ENCODE data around the gene PCDHB14. TPM values are rescaled to one million over a fixed set of nuclear protein-coding genes. Genes with fewer than 3 reads are reported as not detected.
"Not testable (repeated sequence)": the region's sequence is repeated elsewhere in the genome, so short reads cannot be mapped to it uniquely, and the experiment has no call there.

The PCDHB14 gene
- total and polyA plus RNA-seq, 2 donors from 2014 or later: 2.0 to 6.2 TPM

DNA sequence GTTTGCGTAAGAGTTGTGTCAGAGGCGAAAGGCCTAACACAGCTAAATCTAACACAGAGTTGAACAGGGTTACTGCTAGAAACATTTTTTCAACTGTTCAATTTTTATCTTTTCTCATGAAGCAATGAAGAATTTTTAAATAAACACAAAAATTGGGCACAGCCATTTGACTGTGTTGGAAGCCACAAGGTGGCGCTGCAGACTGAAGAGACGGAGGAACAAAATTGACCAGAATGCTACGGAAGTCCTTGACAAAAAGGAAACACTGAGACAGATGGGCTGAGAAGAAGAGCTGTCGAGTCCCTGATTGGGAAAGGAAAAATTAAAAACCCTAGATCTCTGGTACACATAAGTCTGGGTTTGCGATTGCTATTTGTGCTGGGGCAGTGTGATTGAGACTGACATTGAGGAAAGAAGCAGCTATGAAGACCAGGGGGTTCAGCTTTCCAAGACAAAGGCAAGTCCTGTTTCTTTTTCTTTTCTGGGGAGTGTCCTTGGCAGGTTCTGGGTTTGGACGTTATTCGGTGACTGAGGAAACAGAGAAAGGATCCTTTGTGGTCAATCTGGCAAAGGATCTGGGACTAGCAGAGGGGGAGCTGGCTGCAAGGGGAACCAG lies 36.1 kb upstream of the PCDHB14 start, which contains the start of gene PCDHB9:
PCDHB9 (plus strand) TSS at position 265 of the 616 bp plus-strand sequence; CDS start at position 423, 158 bp downstream.
- H3K27ac ChIP-seq (ENCODE audit: low read depth in 2 of 2, low read length in 2 of 2): no peak within 1 kb of the TSS
- no peaks in the 10 kb centered on the region for H3K36me3 ChIP-seq (ENCODE audit: control insufficient read depth in 2 of 3, insufficient read depth in 3 of 3, low read length in 3 of 3)
- H3K9ac ChIP-seq (ENCODE audit: low read length in 3 of 3): no peak within 1 kb of the TSS
- H3K27me3 ChIP-seq (ENCODE audit: control insufficient read depth, insufficient read depth, low read length): no peaks in the 10 kb centered on the region
- H3K4me3 ChIP-seq (ENCODE audit: low read length in 3 of 3): peak within 1 kb of the TSS; percentile 16 to 50 (median 28)
- peaks cover 0 to 24% (median 16%) of the 10 kb centered on the region in 3 donors for H3K9me3 ChIP-seq (ENCODE audit: control insufficient read depth in 2 of 3, insufficient read depth in 1 of 3, low read length in 3 of 3)
- H3K4me1 ChIP-seq (ENCODE audit: control insufficient read depth in 2 of 3, insufficient read depth in 2 of 3, low read depth in 1 of 3, low read length in 3 of 3): no peaks in the 10 kb centered on the region
- DNase-seq (peak in 2 of 5 donors; percentile 17 to 28), FAIRE-seq (no peak)
- TF ChIP-seq, protein P1, sequence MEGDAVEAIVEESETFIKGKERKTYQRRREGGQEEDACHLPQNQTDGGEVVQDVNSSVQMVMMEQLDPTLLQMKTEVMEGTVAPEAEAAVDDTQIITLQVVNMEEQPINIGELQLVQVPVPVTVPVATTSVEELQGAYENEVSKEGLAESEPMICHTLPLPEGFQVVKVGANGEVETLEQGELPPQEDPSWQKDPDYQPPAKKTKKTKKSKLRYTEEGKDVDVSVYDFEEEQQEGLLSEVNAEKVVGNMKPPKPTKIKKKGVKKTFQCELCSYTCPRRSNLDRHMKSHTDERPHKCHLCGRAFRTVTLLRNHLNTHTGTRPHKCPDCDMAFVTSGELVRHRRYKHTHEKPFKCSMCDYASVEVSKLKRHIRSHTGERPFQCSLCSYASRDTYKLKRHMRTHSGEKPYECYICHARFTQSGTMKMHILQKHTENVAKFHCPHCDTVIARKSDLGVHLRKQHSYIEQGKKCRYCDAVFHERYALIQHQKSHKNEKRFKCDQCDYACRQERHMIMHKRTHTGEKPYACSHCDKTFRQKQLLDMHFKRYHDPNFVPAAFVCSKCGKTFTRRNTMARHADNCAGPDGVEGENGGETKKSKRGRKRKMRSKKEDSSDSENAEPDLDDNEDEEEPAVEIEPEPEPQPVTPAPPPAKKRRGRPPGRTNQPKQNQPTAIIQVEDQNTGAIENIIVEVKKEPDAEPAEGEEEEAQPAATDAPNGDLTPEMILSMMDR (IDR thresholded peaks at IDR 0.05; ENCODE audit: borderline replicate concordance, extremely low read depth, insufficient read depth): peak; percentile 34
- intact Hi-C loops (cut with DNase I): no loop called here

DNA sequence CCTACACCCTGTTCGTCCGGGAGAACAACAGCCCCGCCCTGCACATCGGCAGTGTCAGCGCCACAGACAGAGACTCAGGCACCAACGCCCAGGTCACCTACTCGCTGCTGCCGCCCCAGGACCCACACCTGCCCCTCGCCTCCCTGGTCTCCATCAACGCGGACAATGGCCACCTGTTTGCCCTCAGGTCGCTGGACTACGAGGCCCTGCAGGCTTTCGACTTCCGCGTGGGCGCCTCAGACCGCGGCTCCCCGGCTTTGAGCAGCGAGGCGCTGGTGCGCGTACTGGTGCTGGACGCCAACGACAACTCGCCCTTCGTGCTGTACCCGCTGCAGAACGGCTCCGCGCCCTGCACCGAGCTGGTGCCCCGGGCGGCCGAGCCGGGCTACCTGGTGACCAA lies 34.5 kb upstream of the PCDHB14 start:
- H3K9ac ChIP-seq (ENCODE audit: low read length in 3 of 3); FAIRE-seq; H3K4me3 ChIP-seq (ENCODE audit: low read length in 3 of 3); H3K27ac ChIP-seq (ENCODE audit: low read depth in 2 of 2, low read length in 2 of 2); H3K36me3 ChIP-seq (ENCODE audit: control insufficient read depth in 2 of 3, insufficient read depth in 3 of 3, low read length in 3 of 3); intact Hi-C loops (cut with DNase I); H3K4me1 ChIP-seq (ENCODE audit: control insufficient read depth in 2 of 3, insufficient read depth in 2 of 3, low read depth in 1 of 3, low read length in 3 of 3); H3K27me3 ChIP-seq (ENCODE audit: control insufficient read depth, insufficient read depth, low read length): not testable (repeated sequence)
- peaks cover 0 to 18% (median 6%) of the 10 kb centered on the region in 3 donors for H3K9me3 ChIP-seq (ENCODE audit: control insufficient read depth in 2 of 3, insufficient read depth in 1 of 3, low read length in 3 of 3)
- peak in 1 of 5 donors; percentile 44 for DNase-seq

DNA sequence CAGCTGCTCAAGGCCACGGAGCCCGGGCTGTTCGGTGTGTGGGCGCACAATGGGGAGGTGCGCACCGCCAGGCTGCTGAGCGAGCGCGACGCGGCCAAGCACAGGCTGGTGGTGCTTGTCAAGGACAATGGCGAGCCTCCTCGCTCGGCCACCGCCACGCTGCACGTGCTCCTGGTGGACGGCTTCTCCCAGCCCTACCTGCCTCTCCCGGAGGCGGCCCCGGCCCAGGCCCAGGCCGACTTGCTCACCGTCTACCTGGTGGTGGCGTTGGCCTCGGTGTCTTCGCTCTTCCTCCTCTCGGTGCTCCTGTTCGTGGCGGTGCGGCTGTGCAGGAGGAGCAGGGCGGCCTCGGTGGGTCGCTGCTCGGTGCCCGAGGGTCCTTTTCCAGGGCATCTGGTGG lies 34.0 kb upstream of the PCDHB14 start:
- intact Hi-C loops (cut with DNase I); DNase-seq; H3K27ac ChIP-seq (ENCODE audit: low read depth in 2 of 2, low read length in 2 of 2); H3K4me1 ChIP-seq (ENCODE audit: control insufficient read depth in 2 of 3, insufficient read depth in 2 of 3, low read depth in 1 of 3, low read length in 3 of 3); H3K36me3 ChIP-seq (ENCODE audit: control insufficient read depth in 2 of 3, insufficient read depth in 3 of 3, low read length in 3 of 3); FAIRE-seq; H3K27me3 ChIP-seq (ENCODE audit: control insufficient read depth, insufficient read depth, low read length); H3K9ac ChIP-seq (ENCODE audit: low read length in 3 of 3); H3K4me3 ChIP-seq (ENCODE audit: low read length in 3 of 3): not testable (repeated sequence)
- H3K9me3 ChIP-seq (ENCODE audit: control insufficient read depth in 2 of 3, insufficient read depth in 1 of 3, low read length in 3 of 3): peaks cover 0 to 18% (median 6%) of the 10 kb centered on the region in 3 donors

GRCh38 chr5:141192110-141192725 lies 30.9 kb upstream of the PCDHB14 start, which contains the start of gene PCDHB10:
PCDHB10 (plus strand) TSS chr5:141192353; CDS start chr5:141192553, 200 bp downstream.
- DNase-seq: peak in 4 of 5 donors; percentile 32 to 43 (median 34)
- peaks cover 0 to 24% (median 5%) of the 10 kb centered on the region in 3 donors for H3K9me3 ChIP-seq (ENCODE audit: control insufficient read depth in 2 of 3, insufficient read depth in 1 of 3, low read length in 3 of 3)

GRCh38 chr5:141194332-141194731 lies 28.8 kb upstream of the PCDHB14 start:
- H3K9me3 ChIP-seq (ENCODE audit: control insufficient read depth in 2 of 3, insufficient read depth in 1 of 3, low read length in 3 of 3): peaks cover 0 to 39% (median 12%) of the 10 kb centered on the region in 3 donors
- H3K4me3 ChIP-seq (ENCODE audit: low read length in 3 of 3); H3K4me1 ChIP-seq (ENCODE audit: control insufficient read depth in 2 of 3, insufficient read depth in 2 of 3, low read depth in 1 of 3, low read length in 3 of 3); H3K9ac ChIP-seq (ENCODE audit: low read length in 3 of 3); FAIRE-seq; H3K27ac ChIP-seq (ENCODE audit: low read depth in 2 of 2, low read length in 2 of 2); intact Hi-C loops (cut with DNase I); H3K36me3 ChIP-seq (ENCODE audit: control insufficient read depth in 2 of 3, insufficient read depth in 3 of 3, low read length in 3 of 3); H3K27me3 ChIP-seq (ENCODE audit: control insufficient read depth, insufficient read depth, low read length); DNase-seq: not testable (repeated sequence)

More at GRCh38 chr5:141192110-141192725, 30.9 kb upstream of the PCDHB14 start, which contains the start of gene PCDHB10:
- Histone ChIP-seq H3K9ac (ENCODE audit: low read length in 3 of 3) (no peak within 1 kb of the TSS), H3K4me1 (ENCODE audit: control insufficient read depth in 2 of 3, insufficient read depth in 2 of 3, low read depth in 1 of 3, low read length in 3 of 3) (no peaks in the 10 kb centered on the region), H3K27ac (ENCODE audit: low read depth in 2 of 2, low read length in 2 of 2) (no peak within 1 kb of the TSS), H3K4me3 (ENCODE audit: low read length in 3 of 3) (peak within 1 kb of the TSS in 1 of 3 donors; percentile 36), H3K36me3 (ENCODE audit: control insufficient read depth in 2 of 3, insufficient read depth in 3 of 3, low read length in 3 of 3) (no peaks in the 10 kb centered on the region), H3K27me3 (ENCODE audit: control insufficient read depth, insufficient read depth, low read length) (no peaks in the 10 kb centered on the region)
- intact Hi-C loops (cut with DNase I): no loop called here
- no peak for FAIRE-seq
- TF ChIP-seq, protein P1 (IDR thresholded peaks at IDR 0.05; ENCODE audit: borderline replicate concordance, extremely low read depth, insufficient read depth): peak; percentile 22
